ENCODE measurements around the gene ACSL1.

ACSL1 gene

GRCh38 chr4:184836613-184837012 is 10.8 kb upstream of the ACSL1 start:
- Histone ChIP-seq H3K4ac (ENCODE audit: low read depth in 1 of 2, low read length in 2 of 2) (no peak overlapping the region), H3K9me3 (ENCODE audit: control insufficient read depth, low read length) (no peaks in the 10 kb centered on the region), H3K4me2 (ENCODE audit: low read length, poor library complexity, severe bottlenecking) (no peak overlapping the region), H2BK5ac (ENCODE audit: low read depth, low read length, poor library complexity, severe bottlenecking) (no peak overlapping the region), H4K8ac (ENCODE audit: low read length) (no peak overlapping the region), H3K36me3 (ENCODE audit: control insufficient read depth in 1 of 2, insufficient read depth in 2 of 2, low read depth in 1 of 2, low read length in 2 of 2) (no peaks in the 10 kb centered on the region), H3K23ac (ENCODE audit: low read length in 2 of 2) (no peak overlapping the region), H3K27me3 (ENCODE audit: control insufficient read depth in 1 of 2, insufficient read depth in 1 of 2, low read length in 2 of 2) (peaks cover 0 to 3% of the 10 kb centered on the region in 2 experiments), H3K4me1 (ENCODE audit: control insufficient read depth, insufficient read depth, low read depth, low read length) (no peaks in the 10 kb centered on the region), H2BK15ac (ENCODE audit: low read depth, poor library complexity, severe bottlenecking) (no peak overlapping the region), H2BK120ac (ENCODE audit: low read depth, low read length) (no peak overlapping the region), H2BK12ac (ENCODE audit: low read length in 2 of 2) (no peak overlapping the region), H4K91ac (ENCODE audit: low read length) (no peak overlapping the region), H3K14ac (ENCODE audit: low read length in 2 of 2) (no peak overlapping the region), H3K4me3 (ENCODE audit: insufficient read depth in 1 of 2, low read depth in 1 of 2, low read length in 2 of 2) (no peak overlapping the region), H3K18ac (ENCODE audit: low read depth in 1 of 2, low read length in 2 of 2) (no peak overlapping the region), H3K79me1 (replicated peaks; ENCODE audit: low read length, poor library complexity, severe bottlenecking) (no peaks in the 10 kb centered on the region), H3K9ac (ENCODE audit: low read length) (no peak overlapping the region), H2AFZ (ENCODE audit: low read depth, low read length) (no peak overlapping the region), H2AK5ac (ENCODE audit: low read length, severe bottlenecking) (no peak overlapping the region), H3K27ac (ENCODE audit: low read length, poor library complexity, severe bottlenecking) (no peak overlapping the region)
- 95% methylated on average over 4 of the region's 5 CpGs for WGBS
- no peak for DNase-seq

- WGBS = 80% methylated on average over 10 of the region's 10 CpGs
- no peak overlapping the region for H4K91ac ChIP-seq (ENCODE audit: low read length)
- no peak overlapping the region for H2BK12ac ChIP-seq (ENCODE audit: low read length in 2 of 2)
Measured at GRCh38 chr4:184833046-184833838, 7.5 kb upstream of the ACSL1 start.

GRCh38 chr4:184831153-184831552 is 5.4 kb upstream of the ACSL1 start:
- no peak overlapping the region for H2BK120ac ChIP-seq (ENCODE audit: low read depth, low read length)
- 100% methylated on average over 4 of the region's 5 CpGs for WGBS
- DNase-seq = no peak
- no peak overlapping the region for H3K4me3 ChIP-seq (ENCODE audit: insufficient read depth in 1 of 2, low read depth in 1 of 2, low read length in 2 of 2)
- no peaks in the 10 kb centered on the region for H3K9me3 ChIP-seq (ENCODE audit: control insufficient read depth, low read length)
- H3K27ac ChIP-seq (ENCODE audit: low read length, poor library complexity, severe bottlenecking) = no peak overlapping the region
- no peaks in the 10 kb centered on the region for H3K36me3 ChIP-seq (ENCODE audit: control insufficient read depth in 1 of 2, insufficient read depth in 2 of 2, low read depth in 1 of 2, low read length in 2 of 2)
- H3K79me1 ChIP-seq (replicated peaks; ENCODE audit: low read length, poor library complexity, severe bottlenecking) = no peaks in the 10 kb centered on the region
- H3K4ac ChIP-seq (ENCODE audit: low read depth in 1 of 2, low read length in 2 of 2) = no peak overlapping the region
- H3K23ac ChIP-seq (ENCODE audit: low read length in 2 of 2) = no peak overlapping the region
- no peak overlapping the region for H3K18ac ChIP-seq (ENCODE audit: low read depth in 1 of 2, low read length in 2 of 2)
- H3K14ac ChIP-seq (ENCODE audit: low read length in 2 of 2) = no peak overlapping the region
- H2BK5ac ChIP-seq (ENCODE audit: low read depth, low read length, poor library complexity, severe bottlenecking) = no peak overlapping the region
- H4K8ac ChIP-seq (ENCODE audit: low read length) = no peak overlapping the region
- H2AK5ac ChIP-seq (ENCODE audit: low read length, severe bottlenecking) = no peak overlapping the region
- no peak overlapping the region for H2BK12ac ChIP-seq (ENCODE audit: low read length in 2 of 2)
- H3K27me3 ChIP-seq (ENCODE audit: control insufficient read depth in 1 of 2, insufficient read depth in 1 of 2, low read length in 2 of 2) = peaks cover 0 to 3% of the 10 kb centered on the region in 2 experiments
- H3K4me1 ChIP-seq (ENCODE audit: control insufficient read depth, insufficient read depth, low read depth, low read length) = peaks cover 8% of the 10 kb centered on the region
- H3K9ac ChIP-seq (ENCODE audit: low read length) = no peak overlapping the region
- H2AFZ ChIP-seq (ENCODE audit: low read depth, low read length) = no peak overlapping the region
- H2BK15ac ChIP-seq (ENCODE audit: low read depth, poor library complexity, severe bottlenecking) = no peak overlapping the region
- no peak overlapping the region for H4K91ac ChIP-seq (ENCODE audit: low read length)
- H3K4me2 ChIP-seq (ENCODE audit: low read length, poor library complexity, severe bottlenecking) = no peak overlapping the region

More at GRCh38 chr4:184833046-184833838, 7.5 kb upstream of the ACSL1 start:
- no peak for DNase-seq
- Histone ChIP-seq H3K9ac (ENCODE audit: low read length) (no peak overlapping the region), H3K4ac (ENCODE audit: low read depth in 1 of 2, low read length in 2 of 2) (no peak overlapping the region), H4K8ac (ENCODE audit: low read length) (no peak overlapping the region), H2BK15ac (ENCODE audit: low read depth, poor library complexity, severe bottlenecking) (no peak overlapping the region), H2AFZ (ENCODE audit: low read depth, low read length) (no peak overlapping the region), H3K23ac (ENCODE audit: low read length in 2 of 2) (peak overlapping the region in 1 of 2 experiments; percentile 59), H3K4me1 (ENCODE audit: control insufficient read depth, insufficient read depth, low read depth, low read length) (no peaks in the 10 kb centered on the region), H3K27ac (ENCODE audit: low read length, poor library complexity, severe bottlenecking) (no peak overlapping the region), H3K79me1 (replicated peaks; ENCODE audit: low read length, poor library complexity, severe bottlenecking) (no peaks in the 10 kb centered on the region), H3K27me3 (ENCODE audit: control insufficient read depth in 1 of 2, insufficient read depth in 1 of 2, low read length in 2 of 2) (peaks cover 0 to 3% of the 10 kb centered on the region in 2 experiments), H2BK120ac (ENCODE audit: low read depth, low read length) (no peak overlapping the region), H3K9me3 (ENCODE audit: control insufficient read depth, low read length) (no peaks in the 10 kb centered on the region), H3K4me3 (ENCODE audit: insufficient read depth in 1 of 2, low read depth in 1 of 2, low read length in 2 of 2) (no peak overlapping the region), H2AK5ac (ENCODE audit: low read length, severe bottlenecking) (no peak overlapping the region), H3K36me3 (ENCODE audit: control insufficient read depth in 1 of 2, insufficient read depth in 2 of 2, low read depth in 1 of 2, low read length in 2 of 2) (no peaks in the 10 kb centered on the region), H3K18ac (ENCODE audit: low read depth in 1 of 2, low read length in 2 of 2) (no peak overlapping the region), H3K14ac (ENCODE audit: low read length in 2 of 2) (no peak overlapping the region), H2BK5ac (ENCODE audit: low read depth, low read length, poor library complexity, severe bottlenecking) (no peak overlapping the region), H3K4me2 (ENCODE audit: low read length, poor library complexity, severe bottlenecking) (no peak overlapping the region)

- Histone ChIP-seq H3K4me2 (ENCODE audit: low read length, poor library complexity, severe bottlenecking) (peak overlapping the region; percentile 99), H3K4ac (ENCODE audit: low read depth in 1 of 2, low read length in 2 of 2) (no peak overlapping the region), H2BK15ac (ENCODE audit: low read depth, poor library complexity, severe bottlenecking) (no peak overlapping the region), H4K8ac (ENCODE audit: low read length) (peak overlapping the region; percentile 27), H3K9me3 (ENCODE audit: control insufficient read depth, low read length) (no peaks in the 10 kb centered on the region), H3K27me3 (ENCODE audit: control insufficient read depth in 1 of 2, insufficient read depth in 1 of 2, low read length in 2 of 2) (no peaks in the 10 kb centered on the region), H3K36me3 (ENCODE audit: control insufficient read depth in 1 of 2, insufficient read depth in 2 of 2, low read depth in 1 of 2, low read length in 2 of 2) (no peaks in the 10 kb centered on the region), H3K4me3 (ENCODE audit: insufficient read depth in 1 of 2, low read depth in 1 of 2, low read length in 2 of 2) (peak overlapping the region; percentile 74 to 84), H3K14ac (ENCODE audit: low read length in 2 of 2) (no peak overlapping the region), H2AK5ac (ENCODE audit: low read length, severe bottlenecking) (no peak overlapping the region), H3K79me1 (replicated peaks; ENCODE audit: low read length, poor library complexity, severe bottlenecking) (peaks cover 3% of the 10 kb centered on the region), H2BK12ac (ENCODE audit: low read length in 2 of 2) (no peak overlapping the region), H3K23ac (ENCODE audit: low read length in 2 of 2) (peak overlapping the region in 1 of 2 experiments; percentile 16), H3K27ac (ENCODE audit: low read length, poor library complexity, severe bottlenecking) (no peak overlapping the region), H2BK120ac (ENCODE audit: low read depth, low read length) (no peak overlapping the region), H4K91ac (ENCODE audit: low read length) (peak overlapping the region; percentile 39), H2AFZ (ENCODE audit: low read depth, low read length) (peak overlapping the region; percentile 73), H3K9ac (ENCODE audit: low read length) (peak overlapping the region; percentile 73), H2BK5ac (ENCODE audit: low read depth, low read length, poor library complexity, severe bottlenecking) (no peak overlapping the region), H3K4me1 (ENCODE audit: control insufficient read depth, insufficient read depth, low read depth, low read length) (peaks cover 13% of the 10 kb centered on the region), H3K18ac (ENCODE audit: low read depth in 1 of 2, low read length in 2 of 2) (no peak overlapping the region)
- WGBS = 55% methylated on average over 10 of the region's 15 CpGs
- no peak for DNase-seq
Measured at GRCh38 chr4:184826691-184827270, 1.0 kb upstream of the ACSL1 start.

Measured in mesenchymal stem cell (in vitro differentiated cells and primary cell).